HepG2 (cell line): Measurements from ENCODE around the gene NIP7. TPM values are rescaled to one million over a fixed set of nuclear protein-coding genes. Genes with fewer than 3 reads are reported as not detected.

Source experiments
- ARID2 ChIP-seq: sonication (generic); formaldehyde crosslinking; IDR thresholded peaks from 2 replicates; pipeline ENCODE4 v1.8.1; 2022; ENCODE audit warnings: mild to moderate bottlenecking, missing genetic modification reagents, borderline replicate concordance
- CENPT ChIP-seq: sonication (generic); formaldehyde crosslinking; IDR thresholded peaks from 2 replicates; pipeline ENCODE4 v1.8.0; 2022; ENCODE audit warnings: low read depth, mild to moderate bottlenecking, moderate library complexity, missing genetic modification reagents
- ETV6 ChIP-seq: sonication (generic); formaldehyde crosslinking; conservative IDR thresholded peaks from 2 replicates; pipeline ENCODE4 v1.4.0; 2020; ENCODE audit warnings: missing genetic modification reagents
- FOXC1 ChIP-seq: sonication (generic); formaldehyde crosslinking; IDR thresholded peaks from 2 replicates; pipeline ENCODE4 v1.8.0; 2022; ENCODE audit warnings: mild to moderate bottlenecking, missing genetic modification reagents, borderline replicate concordance
- GPN1 ChIP-seq: sonication (generic); formaldehyde crosslinking; IDR thresholded peaks from 2 replicates; pipeline ENCODE4 v1.5.1; 2020; ENCODE audit warnings: missing genetic modification reagents, borderline replicate concordance
- HDAC1 ChIP-seq: sonication (generic); formaldehyde crosslinking; IDR thresholded peaks from 2 replicates; pipeline ENCODE4 v1.5.1; 2020; ENCODE audit warnings: mild to moderate bottlenecking, missing genetic modification reagents
- HIC2 ChIP-seq: sonication (generic); formaldehyde crosslinking; IDR thresholded peaks from 2 replicates; pipeline ENCODE4 v1.9.0; 2022; ENCODE audit warnings: low read depth, missing genetic modification reagents
- HIVEP1 ChIP-seq: sonication (generic); formaldehyde crosslinking; IDR thresholded peaks from 2 replicates; pipeline ENCODE4 v1.4.0; 2020; ENCODE audit warnings: mild to moderate bottlenecking, missing genetic modification reagents
- HNRNPL ChIP-seq: fragments of 200-400 bp; formaldehyde crosslinking; IDR thresholded peaks from 2 replicates; pipeline ENCODE4 v1.6.1; 2017; ENCODE audit warnings: mild to moderate bottlenecking, low read depth, low read length
- NCOA1 ChIP-seq: sonication (generic); formaldehyde crosslinking; IDR thresholded peaks from 2 replicates; pipeline ENCODE4 v1.9.0; 2021; ENCODE audit warnings: missing genetic modification reagents
- PATZ1 ChIP-seq: sonication (generic); formaldehyde crosslinking; IDR thresholded peaks from 2 replicates; pipeline ENCODE4 v1.4.0; 2020; ENCODE audit warnings: missing genetic modification reagents
- PAX8 ChIP-seq: sonication (generic); formaldehyde crosslinking; IDR thresholded peaks from 2 replicates; pipeline ENCODE4 v1.8.0; 2022; ENCODE audit warnings: mild to moderate bottlenecking, missing genetic modification reagents, borderline replicate concordance
- SALL2 ChIP-seq: sonication (generic); formaldehyde crosslinking; IDR thresholded peaks from 2 replicates; pipeline ENCODE4 v1.8.1; 2023; ENCODE audit warnings: mild to moderate bottlenecking, missing genetic modification reagents, inconsistent platforms
- TEAD2 ChIP-seq: sonication (generic); formaldehyde crosslinking; IDR thresholded peaks from 2 replicates; pipeline ENCODE4 v1.9.0; 2021; ENCODE audit warnings: missing genetic modification reagents
- XBP1 ChIP-seq: sonication (generic); formaldehyde crosslinking; IDR thresholded peaks from 2 replicates; pipeline ENCODE4 v1.5.0; 2020; ENCODE audit warnings: missing genetic modification reagents
- ZBTB38 ChIP-seq: sonication (generic); formaldehyde crosslinking; IDR thresholded peaks from 2 replicates; pipeline ENCODE4 v1.5.1; 2020; ENCODE audit warnings: mild to moderate bottlenecking, missing genetic modification reagents
- ZBTB39 ChIP-seq: sonication (generic); formaldehyde crosslinking; IDR thresholded peaks from 2 replicates; pipeline ENCODE4 v1.5.0; 2020; ENCODE audit warnings: missing genetic modification reagents
- ZFAT ChIP-seq: sonication (generic); formaldehyde crosslinking; conservative IDR thresholded peaks from 2 replicates; pipeline ENCODE4 v1.8.1; 2023; ENCODE audit warnings: missing genetic modification reagents, inconsistent platforms
- ZNF121 ChIP-seq: sonication (generic); formaldehyde crosslinking; IDR thresholded peaks from 2 replicates; pipeline ENCODE4 v1.5.0; 2020; ENCODE audit warnings: mild to moderate bottlenecking, missing genetic modification reagents
- ZNF383 ChIP-seq: sonication (generic); formaldehyde crosslinking; IDR thresholded peaks from 2 replicates; pipeline ENCODE4 v1.4.0; 2020; ENCODE audit warnings: missing genetic modification reagents, mild to moderate bottlenecking, borderline replicate concordance
- ZNF446 ChIP-seq: sonication (generic); formaldehyde crosslinking; IDR thresholded peaks from 2 replicates; pipeline ENCODE4 v1.5.0; 2020; ENCODE audit warnings: mild to moderate bottlenecking, missing genetic modification reagents
- ZNF501 ChIP-seq: sonication (generic); formaldehyde crosslinking; IDR thresholded peaks from 2 replicates; pipeline ENCODE4 v1.5.1; 2020; ENCODE audit warnings: mild to moderate bottlenecking, moderate library complexity, missing genetic modification reagents
- ZNF776 ChIP-seq: sonication (generic); formaldehyde crosslinking; IDR thresholded peaks from 2 replicates; pipeline ENCODE4 v1.4.0; 2020; ENCODE audit warnings: mild to moderate bottlenecking, missing genetic modification reagents
- polyA plus RNA-seq, 8 experiments: library from polyadenylated mRNA; depleted of rRNA in 3 of 8; stranded (reverse) in 7 of 8; unstranded in 1 of 8; fragments of >200 nt; fragmentation: Illumina TruSeq in 4 of 8; extraction: Trizol in 4 of 8; gene quantifications; 2 replicates each; pipeline versions ENCODE4 v1.2.1 to v1.2.3, GENCODE V29; 2011 to 2016; ENCODE audit warnings: low read depth in 4 of 8, missing spikeins in 1 of 8, mixed read lengths in 1 of 8; ENCODE audit not compliant: insufficient read depth in 1 of 8
- total RNA-seq, 5 experiments: library from RNA; depleted of rRNA; stranded (reverse); fragments of >200 nt; fragmentation: Illumina TruSeq; extraction: Trizol; gene quantifications; 2 replicates each; pipeline ENCODE4 v1.2.3, GENCODE V29; 2016; ENCODE audit warnings: low read depth in 1 of 5

Gene NIP7
- total and polyA plus RNA-seq, 2 of the 13 experiments (the other 11 are each of a cell fraction or from before 2014, with no cell fraction given) = 15.3 to 114 TPM

GRCh38 chr16:69311533-69312387, 27.8 kb upstream of the NIP7 start (continued):
- TF ChIP-seq ZNF446 (CRISPR knock-in tag) (peak; percentile 44; the same call in 1 of the 2 replicates), HIVEP1 (CRISPR knock-in tag) (no peak), HNRNPL (0 out of 2 replicates have a peak, but pooled peaks have one; percentile 31), ZFAT (CRISPR knock-in tag) (0 out of 2 replicates have a peak, but pooled peaks have one; percentile 72), HDAC1 (CRISPR knock-in tag) (peak; percentile 68), ZNF776 (peak; percentile 79; the same call in 1 of the 2 replicates), ZBTB38 (CRISPR knock-in tag) (no peak), HIC2 (CRISPR knock-in tag) (peak; percentile 16; the same call in 1 of the 2 replicates), ARID2 (CRISPR knock-in tag) (0 out of 2 replicates have a peak, but pooled peaks have one; percentile 7), XBP1 (CRISPR knock-in tag) (no peak; the same call in 1 of the 2 replicates), ETV6 (CRISPR knock-in tag) (peak; percentile 61; the same call in 1 of the 2 replicates), ZNF383 (CRISPR knock-in tag) (no peak), PAX8 (CRISPR knock-in tag) (0 out of 2 replicates have a peak, but pooled peaks have one; percentile 40), ZBTB39 (CRISPR knock-in tag) (0 out of 2 replicates have a peak, but pooled peaks have one; percentile 71), CENPT (no peak), GPN1 (CRISPR knock-in tag) (no peak), FOXC1 (CRISPR knock-in tag) (peak; percentile 72; the same call in 1 of the 2 replicates), NCOA1 (CRISPR knock-in tag) (peak; percentile 80; the same call in 1 of the 2 replicates), ZNF501 (CRISPR knock-in tag) (no peak; the same call in 1 of the 2 replicates), SALL2 (CRISPR knock-in tag) (peak; percentile 79), TEAD2 (CRISPR knock-in tag) (0 out of 2 replicates have a peak, but pooled peaks have one; percentile 17), ZNF121 (CRISPR knock-in tag) (peak; percentile 6; the same call in 1 of the 2 replicates), PATZ1 (CRISPR knock-in tag) (peak; percentile 56)
